Caco-2 (cell line): ENCODE results near the gene ZNF440. TPM values are rescaled to one million over a fixed set of nuclear protein-coding genes. Genes with fewer than 3 reads are reported as not detected.

Experiments used
- BruUV-seq: library from RNA; stranded (reverse); fragments of 400-500 nt; replicated peaks from 2 replicates; lab custom pipeline; 2021; lab: Mats Ljungman, UMichigan
- CTCF ChIA-PET: fragments of 300-600 bp; sonication (Branson Sonifier 250); formaldehyde crosslinking; loops from one replicate; lab custom pipeline; 2022; ENCODE audit warnings: antibody characterized with exemption; lab: Charles Lee
- POLR2A ChIA-PET: fragments of 300-600 bp; sonication (Branson Sonifier 250); formaldehyde crosslinking; loops from one replicate; lab custom pipeline; 2022; ENCODE audit warnings: antibody characterized with exemption; lab: Charles Lee
- DNase-seq, 2 experiments: peaks; one replicate each; pipeline versions ENCODE4 v3.0.0 to v3.0.0-alpha.2; 2020 to 2022
- H3K27me3 ChIP-seq: replicated peaks from 2 replicates; pipeline ENCODE4 v1.6.0; 2011; ENCODE audit warnings: low read length; ENCODE audit not compliant: control insufficient read depth, insufficient read depth
- H3K36me3 ChIP-seq: 2 replicates; pipeline ENCODE4 v1.5.1; 2011; ENCODE audit warnings: low read length; ENCODE audit not compliant: control insufficient read depth, insufficient read depth
- H3K4me1 ChIP-seq: fragments of 250-450 bp; sonication (Bioruptor Pico); 2 replicates; pipeline ENCODE4 v1.5.1; 2020; ENCODE audit warnings: mild to moderate bottlenecking
- H3K4me3 ChIP-seq: 2 replicates; pipeline ENCODE4 v1.5.1; 2011; ENCODE audit warnings: low read depth, mild to moderate bottlenecking, control low read depth, low read length
- H3K9me3 ChIP-seq: fragments of 250-450 bp; sonication (Bioruptor Pico); 2 replicates; pipeline ENCODE4 v1.5.1; 2020; ENCODE audit warnings: mild to moderate bottlenecking, moderate library complexity
- H3K27ac Mint-ChIP-seq: one replicate; pipeline ENCODE4 v1.8.0; 2022; ENCODE audit warnings: mixed read lengths; ENCODE audit not compliant: unreplicated experiment
- H3K27me3 Mint-ChIP-seq: one replicate; pipeline ENCODE4 v1.8.0; 2022; ENCODE audit warnings: mixed read lengths; ENCODE audit not compliant: insufficient read depth, unreplicated experiment
- H3K36me3 Mint-ChIP-seq: one replicate; pipeline ENCODE4 v1.8.0; 2022; ENCODE audit warnings: mild to moderate bottlenecking, mixed read lengths; ENCODE audit not compliant: insufficient read depth, unreplicated experiment
- H3K4me1 Mint-ChIP-seq: one replicate; pipeline ENCODE4 v1.8.0; 2022; ENCODE audit warnings: low read depth, mixed read lengths; ENCODE audit not compliant: unreplicated experiment
- H3K4me3 Mint-ChIP-seq: one replicate; pipeline ENCODE4 v1.8.0; 2022; ENCODE audit warnings: mild to moderate bottlenecking, moderate library complexity, mixed read lengths; ENCODE audit not compliant: unreplicated experiment
- H3K9me3 Mint-ChIP-seq: one replicate; pipeline ENCODE4 v1.8.0; 2022; ENCODE audit warnings: mixed read lengths; ENCODE audit not compliant: unreplicated experiment
- CTCF ChIP-seq, 2 experiments: fragments of 200-600 bp in 1 of 2; IDR thresholded peaks; 1 replicate in 1 of 2; 2 replicates in 1 of 2; pipeline versions ENCODE4 v1.5.1 to v1.8.0; 2011 to 2022; ENCODE audit warnings: antibody characterized with exemption in 1 of 2, control low read depth in 1 of 2, inconsistent platforms in 1 of 2, low read depth in 1 of 2, low read length in 1 of 2, mild to moderate bottlenecking in 1 of 2, moderate library complexity in 1 of 2; ENCODE audit not compliant: insufficient read depth in 1 of 2, severe bottlenecking in 1 of 2, unreplicated experiment in 1 of 2
- intact Hi-C: fragments of 100-400 bp; cut with micrococcal nuclease; formaldehyde crosslinking; loops from one replicate; pipeline ENCODE4 v1.10.0; 2022; ENCODE audit not compliant: unreplicated experiment
- total RNA-seq: library from RNA; stranded (reverse); gene quantifications from 2 replicates; pipeline ENCODE4 v1.2.3, GENCODE V29; 2022

Gene ZNF440
- total RNA-seq, 1 experiment from 2014 or later, result 13.4 TPM

- BruUV-seq, result no TSS peak
- Histone ChIP-seq H3K4me3 (no peak overlapping the region), H3K4me1 (no peaks in the 10 kb centered on the region), H3K9me3 (peaks cover 15% of the 10 kb centered on the region), H3K27me3 (no peaks in the 10 kb centered on the region), H3K36me3 (no peaks in the 10 kb centered on the region)
- Mint-ChIP-seq H3K4me3 (no peak overlapping the region), H3K27me3 (no peaks in the 10 kb centered on the region), H3K36me3 (no peaks in the 10 kb centered on the region), H3K4me1 (no peaks in the 10 kb centered on the region), H3K27ac (no peak overlapping the region), H3K9me3 (peaks cover 18% of the 10 kb centered on the region)
- ChIA-PET POLR2A (no interaction called here), CTCF (no interaction called here)
- TF ChIP-seq CTCF (IDR thresholded peaks at IDR 0.05; ENCODE audit: insufficient read depth in 1 of 2, low read depth in 1 of 2, low read length in 1 of 2, severe bottlenecking in 1 of 2, unreplicated experiment in 1 of 2), result no peak
- intact Hi-C loops, result no loop called here
- DNase-seq, result no peak
These were observed 7.5 kb upstream of the ZNF440 start for GRCh38 chr19:11806354-11807098.

- Mint-ChIP-seq H3K4me1 (no peaks in the 10 kb centered on the region), H3K27me3 (no peaks in the 10 kb centered on the region), H3K36me3 (no peaks in the 10 kb centered on the region), H3K9me3 (peaks cover 18% of the 10 kb centered on the region), H3K27ac (no peak overlapping the region), H3K4me3 (no peak overlapping the region)
- H3K27me3 ChIP-seq, result no peaks in the 10 kb centered on the region
- BruUV-seq, result no TSS peak
- TF ChIP-seq CTCF (IDR thresholded peaks at IDR 0.05; ENCODE audit: insufficient read depth in 1 of 2, low read depth in 1 of 2, low read length in 1 of 2, severe bottlenecking in 1 of 2, unreplicated experiment in 1 of 2), result no peak
- ChIA-PET POLR2A (no interaction called here), CTCF (interaction anchor here (1.2 kb wide), 1 partner anchor 9 kb away, joined by 4 read pairs; the partner anchor contains the start of gene ZNF491)
- intact Hi-C loops, result no loop called here
- no peak overlapping the region for H3K4me3 ChIP-seq
- peaks cover 15% of the 10 kb centered on the region for H3K9me3 ChIP-seq
- no peaks in the 10 kb centered on the region for H3K36me3 ChIP-seq
- no peaks in the 10 kb centered on the region for H3K4me1 ChIP-seq
- DNase-seq, result no peak
These were observed 7.0 kb upstream of the ZNF440 start for GRCh38 chr19:11807099-11807380.

GRCh38 chr19:11813703-11814028, 407 bp upstream of the ZNF440 start:
- no TSS peak for BruUV-seq
- Histone ChIP-seq H3K27me3 (no peaks in the 10 kb centered on the region), H3K4me1 (peaks cover 5% of the 10 kb centered on the region; the same call in 1 of the 2 replicates), H3K9me3 (no peaks in the 10 kb centered on the region; the same call in 1 of the 2 replicates), H3K4me3 (peak overlapping the region; percentile 93), H3K36me3 (no peaks in the 10 kb centered on the region)
- Mint-ChIP-seq H3K4me3 (peak overlapping the region; percentile 86), H3K9me3 (no peaks in the 10 kb centered on the region), H3K27ac (peak overlapping the region; percentile 90), H3K36me3 (peaks cover 28% of the 10 kb centered on the region), H3K27me3 (no peaks in the 10 kb centered on the region), H3K4me1 (peaks cover 6% of the 10 kb centered on the region)
- DNase-seq, result no peak
- intact Hi-C loops, result loop anchor here (1.0 to 5.0 kb wide), 2 partner anchors 15 to 329 kb away; partner anchors contain the start of genes ZNF20 and ZNF491
- ChIA-PET CTCF (interaction anchor here (1.0 to 1.6 kb wide), 2 partner anchors 16 kb away, joined by 11 to 14 read pairs; partner anchors contain the start of gene ZNF491), POLR2A (no interaction called here)
- no peak for TF ChIP-seq CTCF (IDR thresholded peaks at IDR 0.05; ENCODE audit: insufficient read depth in 1 of 2, low read depth in 1 of 2, low read length in 1 of 2, severe bottlenecking in 1 of 2, unreplicated experiment in 1 of 2)
